H9 (cell line): Measurements from ENCODE around the gene THSD1. TPM values are rescaled to one million over a fixed set of nuclear protein-coding genes. Genes with fewer than 3 reads are reported as not detected.
"Not testable (repeated sequence)": the region's sequence is repeated elsewhere in the genome, so short reads cannot be mapped to it uniquely, and the experiment has no call there.

ENCODE experiments used
- DNase-seq: peaks from one replicate; pipeline ENCODE4 v3.0.0-alpha.2; 2017
- H2AFZ ChIP-seq: one replicate; pipeline ENCODE4 v1.6.1; 2013; ENCODE audit warnings: mild to moderate bottlenecking, low read length, control low read depth, moderate library complexity
- H2AK5ac ChIP-seq: 2 replicates; pipeline ENCODE4 v1.6.1; 2013; ENCODE audit warnings: low read length, control low read depth, mixed read lengths; ENCODE audit not compliant: insufficient read length
- H2BK120ac ChIP-seq: one replicate; pipeline ENCODE4 v1.6.1; 2013; ENCODE audit warnings: low read depth, mild to moderate bottlenecking, low read length, control low read depth, inconsistent platforms; ENCODE audit not compliant: poor library complexity, severe bottlenecking
- H2BK12ac ChIP-seq: 2 replicates; pipeline ENCODE4 v1.6.1; 2013; ENCODE audit warnings: low read length, control low read depth, mixed read lengths, low read depth; ENCODE audit not compliant: insufficient read length
- H2BK15ac ChIP-seq: 2 replicates; pipeline ENCODE4 v1.6.1; 2013; ENCODE audit warnings: low read depth, low read length, control low read depth
- H2BK20ac ChIP-seq: one replicate; pipeline ENCODE4 v1.6.1; 2013; ENCODE audit warnings: low read depth, mild to moderate bottlenecking, low read length, control low read depth, inconsistent platforms; ENCODE audit not compliant: poor library complexity, severe bottlenecking
- H2BK5ac ChIP-seq: 2 replicates; pipeline ENCODE4 v1.6.1; 2013; ENCODE audit warnings: low read length, control low read depth, mixed read lengths; ENCODE audit not compliant: insufficient read length
- H3K14ac ChIP-seq: 2 replicates; pipeline ENCODE4 v1.6.1; 2013; ENCODE audit warnings: low read length, control low read depth; ENCODE audit not compliant: insufficient read depth
- H3K18ac ChIP-seq: 2 replicates; pipeline ENCODE4 v1.6.1; 2013; ENCODE audit warnings: low read depth, mild to moderate bottlenecking, mixed read lengths, low read length, control low read depth; ENCODE audit not compliant: insufficient read length
- H3K23ac ChIP-seq: 2 replicates; pipeline ENCODE4 v1.6.1; 2013; ENCODE audit warnings: low read length, control low read depth, mixed read lengths, low read depth; ENCODE audit not compliant: insufficient read length
- H3K23me2 ChIP-seq: 2 replicates; pipeline ENCODE4 v1.6.1; 2013; ENCODE audit warnings: low read depth, mild to moderate bottlenecking, mixed read lengths, low read length, control low read depth; ENCODE audit not compliant: insufficient read length, poor library complexity, severe bottlenecking
- H3K27ac ChIP-seq: 2 replicates; pipeline ENCODE4 v1.5.1; 2013; ENCODE audit warnings: low read length, control low read depth, mixed read lengths, low read depth; ENCODE audit not compliant: insufficient read length
- H3K27me3 ChIP-seq: 2 replicates; pipeline ENCODE4 v1.6.1; 2013; ENCODE audit warnings: low read length, control low read depth, inconsistent platforms; ENCODE audit not compliant: insufficient read depth
- H3K4ac ChIP-seq: 2 replicates; pipeline ENCODE4 v1.6.1; 2013; ENCODE audit warnings: low read depth, mild to moderate bottlenecking, control low read depth, inconsistent platforms, low read length, moderate library complexity
- H3K4me1 ChIP-seq: 2 replicates; pipeline ENCODE4 v1.6.1; 2013; ENCODE audit warnings: low read length, control low read depth, inconsistent platforms; ENCODE audit not compliant: insufficient read depth
- H3K4me2 ChIP-seq: 2 replicates; pipeline ENCODE4 v1.6.1; 2013; ENCODE audit warnings: low read length, control low read depth, mixed read lengths; ENCODE audit not compliant: insufficient read length, insufficient read depth
- H3K56ac ChIP-seq: 2 replicates; pipeline ENCODE4 v1.6.1; 2013; ENCODE audit warnings: low read depth, mild to moderate bottlenecking, mixed read lengths, low read length, control low read depth; ENCODE audit not compliant: insufficient read length
- H3K79me1 ChIP-seq: 2 replicates; pipeline ENCODE4 v1.6.1; 2013; ENCODE audit warnings: low read depth, mild to moderate bottlenecking, moderate library complexity, low read length, control low read depth, inconsistent platforms; ENCODE audit not compliant: insufficient read depth, poor library complexity, severe bottlenecking
- H3K79me2 ChIP-seq: 2 replicates; pipeline ENCODE4 v1.6.1; 2013; ENCODE audit warnings: low read length, control low read depth, inconsistent platforms; ENCODE audit not compliant: insufficient read depth
- H3K9ac ChIP-seq: 2 replicates; pipeline ENCODE4 v1.6.1; 2013; ENCODE audit warnings: low read length, control low read depth, mixed read lengths; ENCODE audit not compliant: insufficient read length; ENCODE audit errors: extremely low read depth
- H3K9me3 ChIP-seq: one replicate; pipeline ENCODE4 v1.6.1; 2013; ENCODE audit warnings: low read depth, low read length, inconsistent platforms; ENCODE audit not compliant: control insufficient read depth
- H3T11ph ChIP-seq: one replicate; pipeline ENCODE4 v1.6.1; 2013; ENCODE audit warnings: mild to moderate bottlenecking, low read length, control low read depth, inconsistent platforms
- H4K20me1 ChIP-seq: one replicate; pipeline ENCODE4 v1.6.1; 2013; ENCODE audit not compliant: control insufficient read depth, insufficient read length, insufficient read depth
- H4K5ac ChIP-seq: 2 replicates; pipeline ENCODE4 v1.6.1; 2013; ENCODE audit warnings: low read depth, mild to moderate bottlenecking, mixed read lengths, low read length, control low read depth; ENCODE audit not compliant: insufficient read length
- H4K8ac ChIP-seq: replicated peaks from 2 replicates; pipeline ENCODE4 v1.6.1; 2013; ENCODE audit warnings: low read length, control low read depth, mixed read lengths, low read depth; ENCODE audit not compliant: insufficient read length
- H4K91ac ChIP-seq: 2 replicates; pipeline ENCODE4 v1.6.1; 2013; ENCODE audit warnings: low read depth, mild to moderate bottlenecking, moderate library complexity, mixed read lengths, low read length, control low read depth; ENCODE audit not compliant: insufficient read length
- H3K27ac Mint-ChIP-seq, 3 experiments: 2 replicates in 2 of 3; 3 replicates in 1 of 3; pipeline ENCODE4 v1.8.0; 2020 to 2021; ENCODE audit warnings: mixed read lengths in 3 of 3, mild to moderate bottlenecking in 1 of 3, moderate library complexity in 1 of 3
- H3K27me3 Mint-ChIP-seq: 2 replicates; pipeline ENCODE4 v1.8.0; 2021; ENCODE audit warnings: low read depth, mild to moderate bottlenecking, moderate library complexity, mixed read lengths
- H3K36me3 Mint-ChIP-seq, 3 experiments: 2 replicates in 2 of 3; 3 replicates in 1 of 3; pipeline ENCODE4 v1.8.0; 2020 to 2021; ENCODE audit warnings: low read depth in 3 of 3, mixed read lengths in 3 of 3; ENCODE audit not compliant: insufficient read depth in 1 of 3
- H3K4me1 Mint-ChIP-seq, 2 experiments: 2 replicates each; pipeline ENCODE4 v1.8.0; 2020; ENCODE audit warnings: mixed read lengths in 2 of 2
- H3K4me3 Mint-ChIP-seq, 2 experiments: 2 replicates in 1 of 2; 3 replicates in 1 of 2; pipeline ENCODE4 v1.8.0; 2020 to 2021; ENCODE audit warnings: mild to moderate bottlenecking in 2 of 2, mixed read lengths in 2 of 2, moderate library complexity in 1 of 2
- H3K9me3 Mint-ChIP-seq, 2 experiments: 2 replicates in 1 of 2; 3 replicates in 1 of 2; pipeline ENCODE4 v1.8.0; 2020; ENCODE audit warnings: mild to moderate bottlenecking in 2 of 2, mixed read lengths in 2 of 2, moderate library complexity in 1 of 2
- WGBS: extraction: QIAGEN DNeasy Blood & Tissue Kit; methylation state at CpG from one replicate; pipeline ENCODE4 v1.1.7; 2013; ENCODE audit warnings: missing lambda C conversion rate, low lambda C conversion rate, mixed read lengths; ENCODE audit not compliant: insufficient read length; ENCODE audit errors: extremely low coverage; 5-methylcytosine and 5-hydroxymethylcytosine counted together
- total RNA-seq: library from RNA; stranded (reverse); gene quantifications from 2 replicates; pipeline ENCODE4 v1.2.1, GENCODE V29; 2021
- TF ChIP-seq, protein P1 (sequence below): fragments of 200-600 bp; sonication (generic); conservative IDR thresholded peaks from 3 replicates; pipeline ENCODE4 v1.8.0; 2021; ENCODE audit warnings: antibody characterized with exemption, mild to moderate bottlenecking

Gene THSD1
- total RNA-seq, 1 experiment from 2014 or later = 0.22 TPM

DNA sequence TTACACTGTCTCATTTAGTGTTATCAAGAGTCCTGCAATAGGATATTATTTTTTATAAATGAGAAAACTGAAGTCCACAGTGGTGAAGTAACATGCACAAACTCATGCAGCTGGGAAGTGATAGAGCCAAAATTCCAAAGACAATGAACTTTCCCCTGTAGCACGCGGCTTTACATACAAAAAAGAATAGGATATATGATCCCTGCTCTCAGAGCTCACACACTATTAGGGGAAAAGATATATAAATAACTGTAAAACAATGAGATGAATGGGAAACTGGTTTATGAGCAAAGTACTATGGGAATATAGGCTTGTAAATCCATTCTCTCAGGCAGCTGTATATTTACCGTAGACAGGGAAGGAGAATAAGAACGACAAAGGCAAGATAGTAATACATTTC is 39.7 kb downstream of the THSD1 start:
- Histone ChIP-seq H4K8ac (no peak overlapping the region), H4K5ac (no peak overlapping the region), H3K9me3 (no peaks in the 10 kb centered on the region), H2BK5ac (no peak overlapping the region), H3K27ac (no peak overlapping the region), H2BK120ac (no peak overlapping the region), H3K79me2 (no peaks in the 10 kb centered on the region), H2AFZ (no peak overlapping the region), H3K23me2 (no peaks in the 10 kb centered on the region), H3K27me3 (no peaks in the 10 kb centered on the region), H2BK15ac (no peak overlapping the region), H3T11ph (no peak overlapping the region), H3K79me1 (no peaks in the 10 kb centered on the region), H3K4me2 (no peak overlapping the region), H3K23ac (no peak overlapping the region), H3K4ac (no peak overlapping the region), H3K9ac (no peak overlapping the region), H2AK5ac (no peak overlapping the region), H3K18ac (no peak overlapping the region), H4K91ac (no peak overlapping the region), H4K20me1 (no peaks in the 10 kb centered on the region), H2BK20ac (no peak overlapping the region), H3K56ac (no peak overlapping the region), H2BK12ac (no peak overlapping the region), H3K4me1 (no peaks in the 10 kb centered on the region), H3K14ac (no peak overlapping the region)
- peaks cover 2% of the 10 kb centered on the region in 2 experiments; a peak in 2 of 4 replicates for H3K4me1 Mint-ChIP-seq
- no peak for DNase-seq
- H3K27ac Mint-ChIP-seq = no peak overlapping the region
- H3K9me3 Mint-ChIP-seq = no peaks in the 10 kb centered on the region
- no peak overlapping the region for H3K4me3 Mint-ChIP-seq
- WGBS = no CpG with 5 or more reads among the region's 4 CpGs
- H3K27me3 Mint-ChIP-seq = no peaks in the 10 kb centered on the region
- TF ChIP-seq, protein P1, sequence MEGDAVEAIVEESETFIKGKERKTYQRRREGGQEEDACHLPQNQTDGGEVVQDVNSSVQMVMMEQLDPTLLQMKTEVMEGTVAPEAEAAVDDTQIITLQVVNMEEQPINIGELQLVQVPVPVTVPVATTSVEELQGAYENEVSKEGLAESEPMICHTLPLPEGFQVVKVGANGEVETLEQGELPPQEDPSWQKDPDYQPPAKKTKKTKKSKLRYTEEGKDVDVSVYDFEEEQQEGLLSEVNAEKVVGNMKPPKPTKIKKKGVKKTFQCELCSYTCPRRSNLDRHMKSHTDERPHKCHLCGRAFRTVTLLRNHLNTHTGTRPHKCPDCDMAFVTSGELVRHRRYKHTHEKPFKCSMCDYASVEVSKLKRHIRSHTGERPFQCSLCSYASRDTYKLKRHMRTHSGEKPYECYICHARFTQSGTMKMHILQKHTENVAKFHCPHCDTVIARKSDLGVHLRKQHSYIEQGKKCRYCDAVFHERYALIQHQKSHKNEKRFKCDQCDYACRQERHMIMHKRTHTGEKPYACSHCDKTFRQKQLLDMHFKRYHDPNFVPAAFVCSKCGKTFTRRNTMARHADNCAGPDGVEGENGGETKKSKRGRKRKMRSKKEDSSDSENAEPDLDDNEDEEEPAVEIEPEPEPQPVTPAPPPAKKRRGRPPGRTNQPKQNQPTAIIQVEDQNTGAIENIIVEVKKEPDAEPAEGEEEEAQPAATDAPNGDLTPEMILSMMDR = no peak
- H3K36me3 Mint-ChIP-seq = no peaks in the 10 kb centered on the region

DNA sequence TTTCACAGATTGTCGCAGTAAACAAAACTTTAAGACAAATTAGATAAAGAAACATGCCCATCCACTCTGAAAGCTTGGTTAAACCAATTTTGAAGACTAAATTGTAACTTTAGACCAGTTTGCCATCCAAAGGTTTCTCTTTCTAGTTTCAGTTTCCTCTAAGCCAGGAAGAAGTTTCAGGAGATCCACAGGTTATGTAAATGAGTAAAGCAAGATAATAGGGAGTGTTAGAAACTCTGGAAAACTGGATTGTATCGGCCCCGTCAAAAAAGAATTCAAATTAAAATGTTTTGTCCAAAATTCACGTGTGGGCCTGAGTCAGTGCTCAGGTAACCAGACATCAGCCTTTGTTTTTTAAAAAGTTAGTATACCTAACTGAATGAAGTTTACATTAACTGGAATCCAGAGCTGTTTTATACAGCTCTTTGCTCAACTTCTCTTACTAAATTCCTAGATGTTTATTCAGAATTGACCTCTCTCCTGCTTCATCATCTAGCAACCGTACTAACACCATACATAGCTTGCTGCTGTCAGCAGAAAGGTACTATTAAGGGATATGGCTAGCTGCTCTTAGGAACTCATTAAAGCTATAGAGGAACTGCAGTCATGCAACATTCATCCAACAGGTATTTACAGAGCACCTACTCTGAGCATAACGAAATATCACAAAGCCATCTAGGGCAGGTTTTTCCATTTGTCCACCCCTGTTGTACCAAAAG is 43.6 kb downstream of the THSD1 start:
- not testable (repeated sequence) for H3K27me3 ChIP-seq, H3K79me2 ChIP-seq, H2BK20ac ChIP-seq, H4K91ac ChIP-seq, H3K27ac Mint-ChIP-seq, H3K23ac ChIP-seq, H4K8ac ChIP-seq, H3K4me1 ChIP-seq, H3K23me2 ChIP-seq, H3K9me3 ChIP-seq, H3K27me3 Mint-ChIP-seq, H2BK120ac ChIP-seq, H2AFZ ChIP-seq, H3K4me2 ChIP-seq, H3K27ac ChIP-seq, H4K20me1 ChIP-seq, H4K5ac ChIP-seq, H3T11ph ChIP-seq, H2BK5ac ChIP-seq, H2BK12ac ChIP-seq, H3K4me1 Mint-ChIP-seq, H3K9me3 Mint-ChIP-seq, H3K14ac ChIP-seq, H3K56ac ChIP-seq, H2AK5ac ChIP-seq, H3K4me3 Mint-ChIP-seq, H3K9ac ChIP-seq, H3K36me3 Mint-ChIP-seq, DNase-seq, H3K18ac ChIP-seq, H3K4ac ChIP-seq, H2BK15ac ChIP-seq, H3K79me1 ChIP-seq
- no CpG with 5 or more reads among the region's 6 CpGs for WGBS
